Transverse colon (tissue), 4 donors: ENCODE results near the gene MINDY1. TPM values are rescaled to one million over a fixed set of nuclear protein-coding genes. Genes with fewer than 3 reads are reported as not detected.

ENCODE experiments used
- DNase-seq: peaks from one replicate; pipeline ENCODE4 v3.0.0-alpha.2; 2019
- H3K27ac ChIP-seq, 4 donors: fragments of 200-600 bp; sonication (generic); 2 replicates each; pipeline ENCODE4 v1.5.1; 2016 to 2018; ENCODE audit warnings: inconsistent platforms in 4 of 4
- H3K27me3 ChIP-seq: fragments of 200-600 bp; sonication (generic); 2 replicates; pipeline ENCODE4 v1.5.1; 2017; ENCODE audit warnings: inconsistent platforms
- H3K36me3 ChIP-seq, 4 donors: fragments of 200-600 bp; sonication (generic); 2 replicates each; pipeline ENCODE4 v1.5.1; 2017 to 2019; ENCODE audit warnings: inconsistent platforms in 4 of 4
- H3K4me1 ChIP-seq, 4 donors: fragments of 200-600 bp; sonication (generic); 2 replicates each; pipeline ENCODE4 v1.5.1; 2017 to 2020; ENCODE audit warnings: inconsistent platforms in 4 of 4
- H3K4me3 ChIP-seq, 4 donors: fragments of 200-600 bp; sonication (generic); 1 replicate in 1 of 4; 2 replicates in 3 of 4; pipeline versions ENCODE4 v1.5.1 to v1.6.1; 2017 to 2019; ENCODE audit warnings: inconsistent platforms in 4 of 4
- H3K9me3 ChIP-seq, 2 donors: fragments of 200-600 bp; sonication (generic); 2 replicates each; pipeline ENCODE4 v1.5.1; 2017 to 2019; ENCODE audit warnings: inconsistent platforms in 2 of 2
- CTCF ChIP-seq, 5 experiments: fragments of 200-600 bp in 3 of 5; fragments of 450-650 bp in 2 of 5; sonication (generic) in 3 of 5; IDR thresholded peaks; 1 replicate in 2 of 5; 2 replicates in 3 of 5; pipeline ENCODE4 v1.5.1; 2016 to 2017; ENCODE audit warnings: antibody characterized with exemption in 5 of 5, inconsistent platforms in 3 of 5, mild to moderate bottlenecking in 2 of 5, moderate library complexity in 1 of 5
- EP300 ChIP-seq: sonication (generic); formaldehyde crosslinking; IDR thresholded peaks from one replicate; pipeline ENCODE4 v1.6.1; 2017; ENCODE audit warnings: antibody characterized with exemption, low read depth
- POLR2A ChIP-seq: fragments of 450-650 bp; IDR thresholded peaks from one replicate; pipeline ENCODE4 v1.6.1; 2016; ENCODE audit warnings: antibody characterized with exemption, mild to moderate bottlenecking, moderate library complexity
- POLR2AphosphoS5 ChIP-seq, 3 donors: sonication (generic); formaldehyde crosslinking; IDR thresholded peaks; one replicate each; pipeline ENCODE4 v1.6.1; 2016; ENCODE audit warnings: antibody characterized with exemption in 3 of 3
- WGBS, 2 donors: methylation state at CpG; one replicate each; pipeline ENCODE4 v1.1.5; 2018; ENCODE audit warnings: low coverage in 1 of 2; 5-methylcytosine and 5-hydroxymethylcytosine counted together
- in situ Hi-C, 4 donors: fragments of 200-750 bp; cut with MboI; loops; one replicate each; pipeline versions ENCODE4 v1.15.0 to v1.15.1; 2017; ENCODE audit warnings: low sequenced_read_pairs in 3 of 4, low pct_ligation_motif_present in 1 of 4, low pct_unique_long_range_greater_than_20kb in 1 of 4
- intact Hi-C: fragments of 100-400 bp; cut with DNase I; formaldehyde crosslinking; loops from one replicate; pipeline ENCODE4 v1.15.1; 2023; ENCODE audit warnings: low total_unique reads
- total RNA-seq, 4 donors: library from RNA; depleted of rRNA; stranded (reverse); fragments of >200 nt; gene quantifications; one replicate each; pipeline ENCODE4 v1.1.0, GENCODE V29; 2016

The MINDY1 gene
- total RNA-seq, 4 donors from 2014 or later = 27.7 to 66.2 (median 54.8) TPM

GRCh38 chr1:151008244-151009205 is 1.8 kb upstream of the MINDY1 start, which contains the start of gene PRUNE1:
Gene PRUNE1, plus strand, starts transcription at chr1:151008449. Its CDS starts 184 bp downstream, at chr1:151008633.
- peaks cover 46 to 80% (median 56%) of the 10 kb centered on the region in 4 donors for H3K4me1 ChIP-seq
- in situ Hi-C loops = no loop called here

GRCh38 chr1:151007853-151008243 is 1.1 kb upstream of the MINDY1 start:
- H3K9me3 ChIP-seq = no peaks in the 10 kb centered on the region
- TF ChIP-seq EP300 = no peak
- TF ChIP-seq POLR2AphosphoS5 (IDR thresholded peaks at IDR 0.05) = no peak
- TF ChIP-seq CTCF (IDR thresholded peaks at IDR 0.05) = no peak
- TF ChIP-seq POLR2A = no peak
- in situ Hi-C loops = no loop called here
- H3K36me3 ChIP-seq = no peaks in the 10 kb centered on the region
- peaks cover 42 to 80% (median 54%) of the 10 kb centered on the region in 4 donors for H3K4me1 ChIP-seq
- WGBS, 2 donors = 4 to 12% methylated on average over 4 of the region's 4 CpGs
- intact Hi-C loops = loop anchor here (2.0 kb wide), 1 partner anchor 63 kb away; the partner anchor contains the start of gene GABPB2
- H3K4me3 ChIP-seq = peak overlapping the region in 2 of 4 donors; percentile 57 to 86
- H3K27me3 ChIP-seq = no peaks in the 10 kb centered on the region
- peak overlapping the region; percentile 89 to 96 (median 92) for H3K27ac ChIP-seq
- no peak for DNase-seq

More at GRCh38 chr1:151008244-151009205, 1.8 kb upstream of the MINDY1 start, which contains the start of gene PRUNE1:
- peak within 1 kb of the TSS; percentile 89 to 96 (median 92) for H3K27ac ChIP-seq
- H3K9me3 ChIP-seq = no peaks in the 10 kb centered on the region
- H3K4me3 ChIP-seq = peak within 1 kb of the TSS; percentile 57 to 86 (median 62)
- TF ChIP-seq POLR2A (peak; percentile 48), CTCF (IDR thresholded peaks at IDR 0.05) (peak in 1 of 5 experiments; percentile 28), EP300 (no peak), POLR2AphosphoS5 (IDR thresholded peaks at IDR 0.05) (peak; percentile 61 to 72 (median 66))
- H3K36me3 ChIP-seq = no peaks in the 10 kb centered on the region
- DNase-seq = peak; percentile 99
- no peaks in the 10 kb centered on the region for H3K27me3 ChIP-seq
- 1% methylated on average over 67 of the region's 69 CpGs; no CpG with 5 or more reads in 1 of the 2 donors for WGBS, 2 donors
- intact Hi-C loops = no loop called here

GRCh38 chr1:151005729-151006319 is 878 bp downstream of the MINDY1 start:
- intact Hi-C loops = loop anchor here (2.0 kb wide), 1 partner anchor 65 kb away; the partner anchor contains the start of gene GABPB2
- H3K9me3 ChIP-seq = no peaks in the 10 kb centered on the region
- in situ Hi-C loops = no loop called here

More at GRCh38 chr1:151005729-151006319, 878 bp downstream of the MINDY1 start:
- 11 to 15% methylated on average over 3 to 4 of the region's 4 CpGs for WGBS, 2 donors
- H3K27me3 ChIP-seq = no peaks in the 10 kb centered on the region
- peak overlapping the region; percentile 89 to 96 (median 92) for H3K27ac ChIP-seq
- DNase-seq = no peak
- peak overlapping the region; percentile 41 to 86 (median 52) for H3K4me3 ChIP-seq
- H3K36me3 ChIP-seq = peaks cover 0 to 12% (median 0%) of the 10 kb centered on the region in 4 donors
- TF ChIP-seq POLR2A (no peak), EP300 (no peak), CTCF (IDR thresholded peaks at IDR 0.05) (no peak), POLR2AphosphoS5 (IDR thresholded peaks at IDR 0.05) (no peak)
- peaks cover 39 to 68% (median 48%) of the 10 kb centered on the region in 4 donors for H3K4me1 ChIP-seq
